Left kidney (tissue), 2 donors: Measurements from ENCODE around the gene CCDC88C. TPM values are rescaled to one million over a fixed set of nuclear protein-coding genes. Genes with fewer than 3 reads are reported as not detected.
A peak's percentile ranks its signal among the peaks of the same experiment; 100 is the strongest.

Source experiments
- DNase-seq: peaks from one replicate; pipeline ENCODE4 v3.0.0-alpha.2; 2013
- polyA plus RNA-seq: library from polyadenylated mRNA; unstranded; fragments of 120-200 nt; gene quantifications from one replicate; pipeline ENCODE4 v1.2.1, GENCODE V29; 2013; ENCODE audit not compliant: insufficient read length

Gene CCDC88C
- polyA plus RNA-seq, 1 donor, result 42.5 TPM

DNA sequence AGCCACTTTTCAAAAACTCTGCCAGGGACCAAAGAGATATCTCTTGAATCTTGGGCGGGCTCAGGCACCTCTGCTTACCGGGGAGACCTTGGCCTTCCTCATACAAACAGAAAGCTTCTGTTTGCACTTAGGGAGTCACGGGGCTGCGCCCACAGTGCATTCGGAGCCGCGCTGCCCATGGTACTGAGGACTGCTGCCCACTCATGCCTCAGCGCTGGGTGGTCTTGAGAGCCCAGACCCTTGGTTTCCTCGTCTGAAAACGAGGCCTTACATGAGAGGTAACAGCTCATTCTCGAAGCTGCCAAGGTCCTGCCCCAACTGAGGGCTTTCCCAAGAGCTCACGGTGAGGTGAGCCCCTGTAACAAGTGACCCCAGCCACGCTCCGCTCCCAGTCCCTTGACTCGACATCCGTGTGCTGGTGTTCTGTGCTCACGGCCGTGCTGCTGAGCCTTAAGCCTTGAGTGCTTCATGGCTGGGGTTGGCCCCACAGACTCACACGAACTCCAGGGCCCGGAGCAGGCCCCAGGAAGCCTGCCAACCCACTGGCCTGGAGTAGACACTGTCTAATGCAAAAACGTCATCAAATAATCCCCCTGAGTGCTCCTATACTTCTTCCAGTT, 125.7 kb downstream of the CCDC88C start:
- no peak for DNase-seq

DNA sequence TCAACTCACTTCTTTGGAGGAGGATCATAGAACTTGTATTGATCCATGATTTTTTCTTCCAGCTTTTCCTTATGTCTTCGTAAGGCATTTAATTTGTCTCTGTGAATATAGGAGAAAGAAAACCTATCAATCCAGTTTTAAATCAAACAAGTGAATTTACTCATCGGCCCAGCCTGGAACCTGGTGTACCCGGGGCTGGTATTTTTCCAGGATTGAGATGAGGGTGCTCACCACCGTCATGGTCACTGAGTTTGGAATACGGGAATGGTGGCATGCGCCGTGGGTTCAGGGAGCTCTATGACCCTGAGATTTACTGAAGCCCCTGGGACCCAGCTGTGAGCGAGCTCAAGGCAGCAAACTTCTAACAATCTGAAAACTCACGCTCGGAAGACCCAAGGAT, 126.6 kb downstream of the CCDC88C start:
- DNase-seq, result no peak

DNA sequence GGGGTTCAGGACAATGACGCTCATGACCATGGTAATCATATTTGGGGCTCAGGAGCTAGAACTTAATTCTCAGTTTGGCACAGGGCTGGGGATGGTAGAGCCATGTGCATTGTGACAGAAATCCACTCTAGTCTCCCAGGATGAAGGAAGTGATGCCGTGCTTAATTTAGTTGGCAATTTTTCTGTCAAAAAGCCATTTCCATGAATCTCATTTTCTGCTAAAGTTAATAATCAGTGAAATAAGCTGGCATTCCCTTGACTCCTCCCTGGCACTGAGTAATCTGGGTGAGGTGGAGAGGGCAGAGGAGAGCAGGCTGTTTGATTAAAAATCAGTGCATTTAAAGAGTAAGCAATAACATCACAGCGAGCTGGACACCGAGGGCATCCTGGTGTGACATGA, 128.2 kb downstream of the CCDC88C start:
- no peak for DNase-seq

DNA sequence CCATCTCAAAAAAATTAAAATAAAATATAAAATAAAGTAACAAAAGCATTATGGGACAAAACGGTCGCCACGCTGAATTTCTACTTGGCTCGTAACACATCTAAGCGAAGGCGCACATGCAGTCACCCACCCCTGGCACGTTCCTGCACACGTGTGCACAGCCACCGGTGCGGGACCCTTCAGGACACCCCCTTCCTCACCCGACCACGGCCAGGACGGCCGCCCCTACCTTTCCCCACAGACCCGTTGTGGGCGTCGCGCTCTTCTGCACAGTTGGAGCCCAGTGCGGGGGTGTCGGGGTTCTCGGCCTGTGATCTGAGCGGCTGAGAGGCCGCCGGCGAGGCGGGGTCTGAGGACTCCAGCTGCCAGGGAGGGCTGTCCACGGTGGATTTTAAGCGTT, 128.7 kb downstream of the CCDC88C start:
- DNase-seq, result no peak

DNA sequence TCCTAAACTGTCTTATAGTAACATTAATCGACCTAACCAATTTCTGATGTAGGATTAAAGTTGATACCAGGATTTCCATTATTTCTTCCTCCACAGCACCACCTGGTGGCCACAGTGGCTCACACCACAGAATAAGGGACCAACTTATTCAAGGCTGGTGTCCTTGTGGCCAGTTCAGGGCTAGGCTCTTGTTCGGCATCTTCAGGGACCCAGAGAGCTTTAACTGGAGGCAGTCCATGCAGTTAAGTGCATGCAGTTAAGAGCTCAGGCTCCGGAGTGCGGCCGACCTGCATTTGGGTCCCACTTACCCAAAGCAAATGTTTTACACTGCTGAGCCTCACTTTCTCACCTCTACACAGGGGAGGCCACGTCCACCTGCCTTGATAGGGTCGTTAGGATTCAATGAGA, 131.1 kb downstream of the CCDC88C start:
- peak; percentile 79 for DNase-seq

DNA sequence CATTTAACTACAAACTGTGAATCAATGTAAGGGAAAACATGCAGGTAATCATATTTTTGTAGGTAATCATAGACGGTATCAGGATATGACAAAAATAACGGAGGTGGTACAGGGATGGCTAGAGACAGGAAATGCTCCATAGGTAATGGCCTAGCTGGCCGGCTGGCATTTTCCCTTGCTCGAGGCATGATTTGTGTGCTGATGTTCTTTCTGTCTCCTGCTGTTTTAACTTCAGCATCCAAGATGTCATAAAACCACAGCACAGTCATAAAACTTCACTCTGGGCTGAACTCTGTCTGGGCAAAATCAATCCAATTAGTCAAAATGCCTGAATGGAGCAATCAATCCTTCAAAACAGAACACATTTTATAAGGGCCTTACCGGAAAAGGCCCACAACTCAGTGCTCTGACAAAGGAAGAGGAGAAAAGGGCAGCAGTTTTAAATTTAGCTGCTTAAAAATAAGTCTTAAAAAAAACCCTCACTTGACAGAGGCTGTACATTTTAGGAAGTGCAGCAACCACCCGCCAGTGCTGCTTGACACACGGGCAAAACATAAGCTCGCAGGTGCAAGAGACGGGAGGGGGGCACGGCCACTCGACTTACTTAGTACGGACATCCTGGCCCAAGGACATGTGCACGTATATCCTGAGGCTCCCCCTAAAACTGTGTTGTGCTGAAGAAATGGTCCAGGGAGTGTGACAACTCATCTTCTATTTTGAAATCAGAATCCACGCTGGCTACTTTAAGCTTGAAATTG, 132.7 kb downstream of the CCDC88C start:
- DNase-seq, result no peak

DNA sequence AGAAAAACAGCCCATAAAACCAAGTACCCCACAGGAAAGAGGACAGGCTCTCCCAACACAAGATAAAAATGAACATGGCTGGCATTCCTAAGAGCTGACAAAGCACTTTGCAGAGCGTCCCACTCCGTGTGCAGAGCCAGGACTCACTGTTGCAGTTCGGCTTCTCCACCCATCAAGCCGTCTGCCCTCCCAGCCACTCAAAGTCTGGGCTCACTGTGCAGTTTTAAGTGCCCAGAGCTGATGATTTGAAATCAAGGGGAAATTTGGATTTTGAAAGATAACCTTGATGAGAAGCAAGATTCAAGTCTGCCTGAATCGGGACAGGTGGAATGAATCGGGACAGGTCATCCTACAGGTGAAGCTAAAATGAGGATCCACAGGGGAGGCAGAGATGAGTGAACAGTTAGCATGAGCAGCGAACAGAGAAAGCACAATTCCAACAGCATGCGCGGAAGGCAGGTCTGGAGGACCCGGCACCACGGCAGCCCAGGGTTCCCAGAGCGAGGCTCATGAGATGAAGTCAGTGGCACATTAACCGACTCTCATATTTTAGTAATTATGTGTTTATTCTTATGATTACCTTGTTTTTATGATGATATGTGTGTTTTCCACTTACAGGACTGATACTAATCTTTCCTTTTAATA, 133.4 kb downstream of the CCDC88C start:
- DNase-seq, result no peak

DNA sequence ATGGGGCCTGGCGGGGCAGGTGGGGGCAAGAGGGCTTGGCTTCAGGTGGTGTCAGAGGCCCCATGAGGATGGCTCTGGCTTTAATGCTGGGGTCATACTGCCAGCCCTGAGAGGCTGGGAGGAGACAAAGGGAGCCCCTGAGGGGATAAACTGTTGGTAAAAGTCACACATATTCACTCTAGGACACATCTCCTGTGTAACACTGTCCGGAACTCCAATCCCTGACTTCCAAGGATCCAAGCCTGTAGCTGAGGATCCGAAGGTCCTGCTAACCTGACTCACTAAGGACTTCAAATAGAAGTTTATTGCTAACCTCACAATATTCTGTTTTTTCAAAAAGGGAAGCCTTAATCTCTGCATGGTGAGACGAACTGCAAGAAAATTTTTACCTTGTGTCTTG, 134.0 kb downstream of the CCDC88C start:
- DNase-seq, result no peak

DNA sequence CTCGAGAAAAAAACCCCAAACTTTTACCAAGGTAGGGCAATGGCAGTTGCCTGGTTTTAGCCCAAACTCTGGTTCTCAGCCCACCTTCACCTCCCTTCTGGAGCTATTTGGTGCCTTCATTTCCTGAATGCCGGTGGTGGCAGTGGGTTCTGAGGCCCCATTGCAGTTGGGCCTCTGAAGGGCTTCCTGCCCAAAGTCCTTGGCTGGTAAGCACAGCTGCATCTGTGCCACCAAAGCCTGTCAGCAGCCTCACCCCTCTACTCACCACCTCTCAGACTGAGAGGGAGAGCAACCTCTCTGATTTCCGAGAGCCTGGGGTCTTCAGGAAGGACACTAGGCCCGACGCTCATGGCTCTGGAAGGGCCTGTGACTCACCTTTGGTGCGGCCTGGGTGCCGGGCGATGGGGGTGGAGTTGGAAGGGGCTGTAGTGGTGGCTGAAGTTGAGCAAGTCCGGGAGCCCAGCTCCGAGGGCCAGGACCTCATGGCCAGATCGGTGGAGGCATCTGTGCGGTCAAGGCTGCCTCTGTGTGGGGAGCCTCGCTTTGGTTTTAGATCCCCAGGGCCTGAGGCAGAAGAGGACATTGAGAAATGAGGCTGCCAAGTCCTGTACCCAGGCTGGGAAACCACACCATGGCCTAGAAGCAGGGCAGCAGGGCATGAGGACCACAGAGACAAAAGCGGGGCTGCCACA, 134.5 kb downstream of the CCDC88C start:
- DNase-seq, result no peak

DNA sequence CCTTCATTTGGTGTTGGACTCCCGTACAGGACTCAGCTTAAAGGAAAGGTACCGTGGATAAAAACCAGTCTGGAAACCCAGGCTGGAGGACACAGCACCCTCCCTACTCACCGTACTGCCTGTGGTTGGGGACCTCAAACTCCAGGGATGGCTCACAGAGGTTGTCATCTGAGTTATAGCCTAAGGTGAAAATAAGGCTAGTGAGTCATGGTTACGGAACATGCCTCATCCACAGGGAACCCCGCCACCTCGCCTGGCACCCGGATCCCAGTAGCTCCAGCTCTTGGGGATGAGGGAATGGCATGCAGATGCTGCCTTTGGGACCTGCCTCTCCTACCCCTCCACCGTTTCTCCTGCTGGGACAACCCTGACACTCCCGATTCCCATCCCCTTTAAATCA, 136.3 kb downstream of the CCDC88C start:
- DNase-seq, result no peak

DNA sequence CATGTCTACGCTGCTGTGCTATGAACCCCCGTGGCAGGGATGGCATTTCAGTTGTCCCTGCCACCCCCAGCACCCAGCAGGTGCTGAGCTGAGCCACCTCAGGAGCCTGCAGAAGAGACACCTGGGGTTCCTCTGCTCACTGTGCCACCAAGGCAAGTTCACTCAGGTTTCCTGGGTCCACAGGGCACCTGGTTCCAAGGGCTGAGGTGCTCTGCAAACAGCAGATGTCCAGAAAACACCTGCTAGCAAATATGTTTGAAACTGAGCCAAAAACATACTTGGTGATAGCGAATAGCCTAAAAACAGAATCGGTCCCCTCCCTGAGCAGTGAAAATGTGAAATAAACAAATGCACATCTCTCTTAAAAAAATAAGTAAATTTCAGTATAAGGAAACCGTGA, 137.5 kb downstream of the CCDC88C start:
- DNase-seq, result no peak

DNA sequence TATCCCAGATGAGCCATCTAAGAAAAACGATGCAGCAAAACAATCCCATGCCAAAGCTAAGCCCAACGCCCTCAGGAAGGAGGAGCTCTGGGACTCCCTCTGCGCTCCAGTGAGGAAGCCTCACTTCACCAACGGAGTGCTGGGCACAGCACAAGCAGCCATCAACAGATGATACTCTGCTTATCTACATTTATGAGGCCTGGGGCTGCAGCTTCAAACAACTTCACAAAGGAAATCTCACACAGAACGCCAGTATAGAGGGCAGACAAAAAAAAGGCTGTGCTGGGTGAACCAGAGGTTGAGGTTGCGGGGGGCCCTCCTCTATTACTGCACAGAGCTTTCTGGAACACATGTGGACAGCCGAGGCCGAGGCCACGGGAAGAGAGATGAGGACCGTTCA, 138.3 kb downstream of the CCDC88C start:
- DNase-seq, result no peak

DNA sequence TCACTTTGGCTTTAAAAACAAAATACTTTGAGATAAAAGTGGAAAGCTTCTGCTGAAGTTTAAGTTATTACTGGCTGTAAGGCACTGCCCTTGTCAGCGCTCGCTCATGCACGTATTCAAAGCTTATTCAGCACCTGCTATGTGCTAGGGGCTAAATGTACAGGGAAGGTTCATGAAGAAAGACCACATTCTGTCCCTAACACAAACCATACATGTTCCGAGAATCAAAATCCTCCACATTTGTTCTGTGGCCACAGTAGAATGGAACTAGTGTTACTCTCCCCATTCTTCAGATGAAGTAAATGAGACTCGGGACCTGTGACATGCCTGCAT, 139.3 kb downstream of the CCDC88C start:
- no peak for DNase-seq

DNA sequence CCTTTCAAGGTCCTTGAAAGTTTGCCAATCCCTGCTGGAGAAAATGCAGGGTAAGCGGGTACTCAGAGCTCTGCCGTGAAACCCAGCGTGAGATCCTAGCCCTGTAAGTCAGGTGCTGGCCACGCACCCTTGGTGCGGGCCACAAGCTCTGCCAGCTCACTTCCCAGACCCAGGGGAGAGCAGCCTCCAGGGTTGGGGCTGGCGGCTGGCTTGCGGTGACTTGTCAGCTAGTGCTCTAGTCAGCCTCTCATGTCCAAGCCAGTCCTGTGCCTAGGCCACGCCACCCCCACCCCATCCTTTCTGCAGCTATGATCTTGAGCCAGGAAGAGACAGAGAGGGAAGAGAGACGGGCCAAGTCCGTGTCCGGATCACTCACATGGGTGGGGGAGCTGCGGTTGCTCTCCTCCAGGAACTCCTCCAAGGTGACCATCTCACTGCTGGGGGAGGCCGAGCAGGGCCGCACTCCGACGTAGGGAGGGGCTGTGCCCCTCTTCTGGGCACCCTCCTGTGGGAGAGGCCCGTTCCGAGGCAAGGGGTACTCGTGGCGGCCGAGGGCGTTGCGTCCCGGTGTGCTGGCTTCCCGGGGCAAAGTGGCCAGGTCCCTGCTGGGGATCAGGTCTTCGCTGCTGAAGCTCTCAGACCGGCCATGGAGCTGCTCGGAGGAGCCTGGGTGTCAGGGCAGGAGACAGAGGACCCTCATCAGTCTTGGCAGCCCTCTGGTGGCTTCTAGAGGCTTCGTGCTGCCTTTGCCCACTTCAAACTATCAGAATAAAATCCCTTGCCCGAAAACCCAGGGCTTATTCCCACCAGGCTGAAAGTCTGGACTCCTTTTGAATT, 139.9 kb downstream of the CCDC88C start:
- DNase-seq, result no peak

DNA sequence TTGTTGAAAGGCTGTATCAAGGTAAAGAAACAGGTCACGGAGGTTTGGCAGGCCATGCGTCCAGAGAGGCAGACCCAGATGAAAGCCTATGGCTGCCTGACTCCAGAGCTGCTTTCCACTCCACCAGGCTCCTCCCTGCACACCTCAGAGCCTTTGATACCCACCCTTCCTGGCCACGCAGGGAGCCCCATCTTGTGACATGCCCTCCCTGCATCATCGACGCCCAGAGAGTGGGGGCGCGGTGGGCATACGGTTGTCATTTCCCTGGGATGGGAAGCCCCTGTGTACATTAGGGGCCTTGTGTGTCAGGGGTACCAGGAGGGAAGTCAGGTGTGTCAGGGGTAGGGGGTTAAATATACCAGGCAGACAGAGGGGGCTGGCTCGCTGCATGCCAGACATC, 142.8 kb downstream of the CCDC88C start:
- no peak for DNase-seq

DNA sequence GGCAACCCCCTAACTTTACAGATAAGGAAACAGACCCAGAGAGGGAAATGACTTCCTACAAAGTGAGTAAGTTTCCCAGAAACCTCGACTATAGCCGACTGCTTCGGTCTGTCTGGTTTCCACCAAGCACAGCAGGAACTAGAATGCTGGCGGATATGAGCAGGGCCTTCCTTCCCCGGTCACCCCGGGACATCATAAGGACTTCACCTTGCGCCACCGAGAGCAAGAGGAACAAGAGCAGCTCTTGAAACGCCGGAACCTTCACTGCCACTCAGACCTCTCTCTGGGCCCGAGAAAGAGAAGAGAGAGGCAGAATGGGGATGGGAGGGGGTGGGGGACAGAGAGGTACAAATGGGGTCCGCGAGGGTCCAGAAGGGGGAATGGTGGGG, 143.7 kb downstream of the CCDC88C start:
- DNase-seq, result no peak

DNA sequence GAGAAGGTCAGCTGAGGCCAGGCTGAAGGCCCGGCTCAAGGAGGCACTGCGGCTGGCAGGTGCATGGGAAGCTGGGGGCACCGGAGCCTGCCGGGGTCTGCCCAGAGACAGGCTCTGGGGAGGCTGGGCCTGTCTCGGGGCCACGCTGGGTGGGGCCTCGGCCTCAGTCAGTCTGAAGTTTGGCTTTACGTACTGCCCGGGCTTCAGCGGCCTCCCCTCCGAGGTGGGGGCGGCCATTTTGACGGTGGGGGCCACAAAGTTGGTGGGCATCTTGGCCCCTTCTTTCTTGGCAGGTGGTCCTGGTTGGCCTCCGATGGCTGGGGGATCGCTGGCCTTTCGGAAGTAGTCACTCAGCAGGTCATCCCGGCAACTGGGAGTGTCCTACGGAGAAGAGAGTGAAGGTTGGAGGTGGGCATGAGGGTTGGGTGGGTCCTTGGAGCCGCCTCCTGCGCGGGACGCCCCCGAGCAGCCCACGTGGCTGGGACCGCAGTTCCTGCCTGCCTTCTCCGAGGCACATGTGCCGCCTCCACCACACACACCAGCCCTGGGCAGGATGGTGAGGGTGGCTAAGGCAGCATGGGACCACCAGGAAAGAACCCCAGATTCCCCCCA, 144.2 kb downstream of the CCDC88C start:
- no peak for DNase-seq

DNA sequence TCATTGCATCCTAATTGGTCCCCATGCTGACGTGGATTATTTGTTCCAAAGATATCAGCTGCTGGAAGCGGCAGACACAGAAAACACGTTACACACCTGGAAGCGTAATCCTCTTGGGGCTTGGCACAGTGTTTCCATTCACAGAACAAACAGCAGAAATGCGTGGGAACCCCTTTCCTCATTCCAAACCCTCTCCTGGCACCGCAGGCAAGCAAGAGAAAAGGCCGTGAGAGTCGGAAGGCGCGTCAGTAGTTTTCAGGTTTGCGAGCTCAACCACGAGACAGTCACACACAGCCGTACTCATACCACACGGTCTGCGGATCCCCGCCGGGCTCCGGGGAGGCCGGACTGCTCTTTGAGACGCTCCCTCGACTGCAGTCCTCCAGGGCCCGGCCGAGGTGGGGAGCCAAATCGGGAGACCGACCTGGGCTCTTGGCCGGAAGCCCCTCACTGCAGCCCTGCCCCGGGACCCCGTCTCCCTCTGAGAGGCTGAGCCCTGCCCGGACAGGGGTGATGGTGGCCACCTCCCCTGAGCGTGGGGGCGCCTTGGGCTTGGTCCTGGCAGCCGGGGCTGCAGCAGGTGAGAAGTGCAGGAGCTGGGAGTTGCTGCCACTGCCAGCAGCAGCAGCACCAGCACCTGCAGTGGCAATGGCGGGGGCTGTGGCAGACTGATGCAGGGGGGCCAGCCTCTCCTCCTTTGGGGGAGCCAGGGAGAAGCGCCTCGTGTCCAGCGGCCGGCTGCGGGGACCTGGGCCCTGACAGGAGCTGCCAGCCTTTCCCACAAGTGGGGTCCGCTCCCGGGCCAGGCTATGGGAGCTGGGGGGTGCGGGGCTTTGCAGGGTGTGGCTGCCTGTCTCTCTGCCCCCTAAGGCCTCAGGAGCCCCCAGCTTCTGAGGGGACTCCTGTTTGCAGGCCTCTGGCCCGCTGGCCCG, 145.0 kb downstream of the CCDC88C start:
- no peak for DNase-seq

DNA sequence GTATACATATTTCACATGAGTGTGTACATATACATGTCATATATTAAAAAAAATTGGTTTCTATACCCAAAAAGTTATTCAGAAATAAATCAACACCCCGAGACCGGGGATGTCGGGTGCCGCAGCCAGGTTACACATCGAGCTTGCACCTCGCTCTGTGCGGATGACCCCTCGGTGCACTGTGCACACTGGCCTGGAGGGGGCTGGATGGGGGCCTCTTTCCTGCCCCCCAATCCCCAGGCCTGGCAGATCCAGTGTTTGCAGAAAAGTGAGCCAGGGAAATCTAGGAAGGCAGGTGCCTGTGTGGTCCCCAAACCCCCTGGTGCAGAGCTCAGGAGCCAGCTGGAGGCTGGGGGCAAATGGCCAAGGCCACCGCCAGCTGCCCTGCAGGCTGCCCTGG, 146.0 kb downstream of the CCDC88C start:
- no peak for DNase-seq

DNA sequence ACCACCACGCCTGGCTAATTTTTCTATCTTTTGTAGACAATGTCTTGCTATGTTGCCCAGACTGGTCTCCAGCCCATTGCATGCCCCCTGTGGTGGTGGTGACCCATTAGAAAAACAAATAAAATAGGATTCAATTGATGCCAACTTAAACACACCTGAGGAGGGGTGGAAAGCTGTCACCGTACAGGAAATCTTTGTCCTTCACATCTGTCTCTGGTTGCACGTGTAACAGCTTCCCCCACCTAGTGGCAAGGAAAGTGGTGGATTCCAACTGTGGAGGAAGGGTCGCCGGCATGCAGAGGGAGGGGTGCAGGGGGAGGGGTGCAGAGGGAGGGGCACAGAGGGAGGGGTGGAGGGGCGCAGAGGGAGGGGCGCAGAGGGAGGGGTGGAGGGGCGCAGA, 147.0 kb downstream of the CCDC88C start:
- DNase-seq, result no peak

DNA sequence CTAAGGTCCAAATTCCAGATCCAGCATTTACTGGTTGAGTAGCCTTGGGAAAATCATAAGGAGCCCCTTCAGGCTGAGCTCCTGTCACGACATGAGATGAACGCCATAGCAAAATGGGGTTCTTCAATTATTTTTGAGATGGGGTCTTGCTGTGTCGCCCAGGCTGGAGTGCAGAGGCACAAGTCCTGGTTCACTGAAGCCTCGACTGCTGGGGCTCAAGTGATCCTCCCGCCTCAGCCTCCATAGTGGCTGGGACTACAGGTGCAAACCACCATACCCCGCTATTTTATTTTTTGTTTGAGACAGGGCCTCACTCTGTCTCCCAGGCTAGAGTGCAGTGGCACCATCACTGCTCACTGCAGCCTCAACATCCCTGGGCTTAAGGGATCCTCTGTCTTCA, 147.4 kb downstream of the CCDC88C start:
- DNase-seq, result no peak
